ENCODE measurements around the gene ABCC5. TPM values are rescaled to one million over a fixed set of nuclear protein-coding genes. Genes with fewer than 3 reads are reported as not detected.

The ABCC5 gene
- polyA plus RNA-seq, 1 donor (not counting 4 experiments of a cell fraction or from before 2014, with no cell fraction given): 28.7 TPM

DNA sequence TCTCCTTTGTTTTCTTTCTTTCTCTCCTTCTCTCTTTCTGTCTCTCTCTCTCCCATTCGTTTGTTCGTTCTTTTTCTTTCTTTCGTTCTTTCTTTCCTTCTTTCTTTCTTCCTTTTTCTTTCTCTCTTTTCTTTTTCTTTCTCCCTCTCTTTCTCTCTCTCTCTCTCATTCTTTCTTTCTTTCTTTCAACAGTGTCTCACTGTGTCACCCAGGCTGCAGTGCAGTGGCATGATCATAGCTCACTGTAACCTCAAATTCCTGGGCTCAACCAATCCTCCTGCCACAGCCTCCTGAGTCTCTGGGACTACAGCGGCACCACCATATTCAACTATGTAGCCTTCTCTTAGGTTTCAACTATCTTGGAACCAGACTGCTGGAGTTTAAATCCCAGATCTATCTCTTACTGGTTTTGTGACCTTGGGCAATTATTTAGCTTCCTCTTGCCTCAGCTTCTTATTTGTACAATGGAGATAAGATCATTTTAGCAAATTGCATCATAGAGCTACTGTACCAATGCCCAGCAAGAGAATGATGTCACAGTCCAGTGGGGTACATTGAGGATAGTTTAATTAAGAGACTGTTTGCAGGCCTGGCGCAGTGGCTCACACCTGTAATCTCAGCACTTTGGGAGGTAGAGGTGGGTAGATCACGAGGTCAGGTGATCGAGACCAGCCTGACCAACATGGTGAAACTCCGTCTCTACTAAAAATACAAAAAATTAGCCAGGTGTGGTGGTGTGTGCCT, 105.7 kb downstream of the ABCC5 start:
- H3K9me1 ChIP-seq (ENCODE audit: control insufficient read depth, extremely low read depth, insufficient read depth, low read length): no peaks in the 10 kb centered on the region
- dilution Hi-C loops (cut with MboI; ENCODE audit: extremely low pct_ligation_motif_present, low sequenced_read_pairs): no loop called here
- H3K27ac ChIP-seq (ENCODE audit: control insufficient read depth, insufficient read depth, low read length): no peak overlapping the region
- H3K27me3 ChIP-seq (ENCODE audit: control insufficient read depth, extremely low read depth, insufficient read depth, low read length): no peaks in the 10 kb centered on the region
- peaks cover 18% of the 10 kb centered on the region for H3K4me1 ChIP-seq (ENCODE audit: control insufficient read depth, extremely low read depth, insufficient read depth, low read length)
- H2AFZ ChIP-seq (ENCODE audit: control insufficient read depth, low read length): no peak overlapping the region
- no peaks in the 10 kb centered on the region for H3K9me3 ChIP-seq (ENCODE audit: control insufficient read depth, low read depth, low read length)
- no peaks in the 10 kb centered on the region for H4K20me1 ChIP-seq (ENCODE audit: control insufficient read depth, extremely low read depth, insufficient read depth, low read length)
- H3K4me2 ChIP-seq (ENCODE audit: control insufficient read depth, extremely low read depth, insufficient read depth, low read depth, low read length): no peak overlapping the region
- no peak overlapping the region for H3K9ac ChIP-seq (ENCODE audit: control insufficient read depth, extremely low read depth, insufficient read depth, low read length)
- DNase-seq (ENCODE audit: low read depth, low spot score): no peak
- no peak for FAIRE-seq
- H3K36me3 ChIP-seq (ENCODE audit: control insufficient read depth in 2 of 2, extremely low read depth in 1 of 2, insufficient read depth in 2 of 2, low read length in 2 of 2): no peaks in the 10 kb centered on the region
- no peaks in the 10 kb centered on the region for H3K79me2 ChIP-seq (ENCODE audit: control insufficient read depth, insufficient read depth, low read length)
- TF ChIP-seq, protein P1, sequence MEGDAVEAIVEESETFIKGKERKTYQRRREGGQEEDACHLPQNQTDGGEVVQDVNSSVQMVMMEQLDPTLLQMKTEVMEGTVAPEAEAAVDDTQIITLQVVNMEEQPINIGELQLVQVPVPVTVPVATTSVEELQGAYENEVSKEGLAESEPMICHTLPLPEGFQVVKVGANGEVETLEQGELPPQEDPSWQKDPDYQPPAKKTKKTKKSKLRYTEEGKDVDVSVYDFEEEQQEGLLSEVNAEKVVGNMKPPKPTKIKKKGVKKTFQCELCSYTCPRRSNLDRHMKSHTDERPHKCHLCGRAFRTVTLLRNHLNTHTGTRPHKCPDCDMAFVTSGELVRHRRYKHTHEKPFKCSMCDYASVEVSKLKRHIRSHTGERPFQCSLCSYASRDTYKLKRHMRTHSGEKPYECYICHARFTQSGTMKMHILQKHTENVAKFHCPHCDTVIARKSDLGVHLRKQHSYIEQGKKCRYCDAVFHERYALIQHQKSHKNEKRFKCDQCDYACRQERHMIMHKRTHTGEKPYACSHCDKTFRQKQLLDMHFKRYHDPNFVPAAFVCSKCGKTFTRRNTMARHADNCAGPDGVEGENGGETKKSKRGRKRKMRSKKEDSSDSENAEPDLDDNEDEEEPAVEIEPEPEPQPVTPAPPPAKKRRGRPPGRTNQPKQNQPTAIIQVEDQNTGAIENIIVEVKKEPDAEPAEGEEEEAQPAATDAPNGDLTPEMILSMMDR (optimal IDR thresholded peaks at IDR 0.05 in 1 of 3, IDR thresholded peaks at IDR 0.05 in 1 of 3, conservative IDR thresholded peaks at IDR 0.05 in 1 of 3; ENCODE audit: extremely low read depth in 1 of 3, insufficient read depth in 2 of 3, low read length in 3 of 3): no peak
- TF ChIP-seq EZH2 (IDR thresholded peaks at IDR 0.05; ENCODE audit: low read length): no peak
- no peak overlapping the region for H3K4me3 ChIP-seq (ENCODE audit: control insufficient read depth in 2 of 3, extremely low read depth in 1 of 3, insufficient read depth in 2 of 3, low read depth in 1 of 3, low read length in 3 of 3)

GRCh38 chr3:183911087-183911486, 106.6 kb downstream of the ABCC5 start:
- H2AFZ ChIP-seq (ENCODE audit: control insufficient read depth, low read length): no peak overlapping the region
- DNase-seq (ENCODE audit: low read depth, low spot score) (no peak), FAIRE-seq (no peak)
- no peak overlapping the region for H3K4me2 ChIP-seq (ENCODE audit: control insufficient read depth, extremely low read depth, insufficient read depth, low read depth, low read length)
- no peak overlapping the region for H3K9ac ChIP-seq (ENCODE audit: control insufficient read depth, extremely low read depth, insufficient read depth, low read length)
- dilution Hi-C loops (cut with MboI; ENCODE audit: extremely low pct_ligation_motif_present, low sequenced_read_pairs): no loop called here
- H3K36me3 ChIP-seq (ENCODE audit: control insufficient read depth in 2 of 2, extremely low read depth in 1 of 2, insufficient read depth in 2 of 2, low read length in 2 of 2): no peaks in the 10 kb centered on the region
- no peaks in the 10 kb centered on the region for H3K79me2 ChIP-seq (ENCODE audit: control insufficient read depth, insufficient read depth, low read length)
- no peaks in the 10 kb centered on the region for H3K9me3 ChIP-seq (ENCODE audit: control insufficient read depth, low read depth, low read length)
- no peaks in the 10 kb centered on the region for H4K20me1 ChIP-seq (ENCODE audit: control insufficient read depth, extremely low read depth, insufficient read depth, low read length)
- H3K9me1 ChIP-seq (ENCODE audit: control insufficient read depth, extremely low read depth, insufficient read depth, low read length): no peaks in the 10 kb centered on the region
- TF ChIP-seq, protein P1 (optimal IDR thresholded peaks at IDR 0.05 in 1 of 3, IDR thresholded peaks at IDR 0.05 in 1 of 3, conservative IDR thresholded peaks at IDR 0.05 in 1 of 3; ENCODE audit: extremely low read depth in 1 of 3, insufficient read depth in 2 of 3, low read length in 3 of 3): no peak
- no peak for TF ChIP-seq EZH2 (IDR thresholded peaks at IDR 0.05; ENCODE audit: low read length)
- no peaks in the 10 kb centered on the region for H3K27me3 ChIP-seq (ENCODE audit: control insufficient read depth, extremely low read depth, insufficient read depth, low read length)
- H3K4me3 ChIP-seq (ENCODE audit: control insufficient read depth in 2 of 3, extremely low read depth in 1 of 3, insufficient read depth in 2 of 3, low read depth in 1 of 3, low read length in 3 of 3): no peak overlapping the region
- peaks cover 18% of the 10 kb centered on the region for H3K4me1 ChIP-seq (ENCODE audit: control insufficient read depth, extremely low read depth, insufficient read depth, low read length)
- no peak overlapping the region for H3K27ac ChIP-seq (ENCODE audit: control insufficient read depth, insufficient read depth, low read length)

Data from keratinocyte (primary cell).